IPS-18c (cell line): ENCODE results near the gene FAM174A.
"Not testable (repeated sequence)": the region's sequence is repeated elsewhere in the genome, so short reads cannot be mapped to it uniquely, and the experiment has no call there.

Experiments
- H3K4me3 ChIP-seq: 2 replicates; pipeline ENCODE4 v1.7.0; 2013; ENCODE audit warnings: low read depth, mild to moderate bottlenecking, low read length, moderate library complexity; ENCODE audit not compliant: insufficient read depth
- H3K9me3 ChIP-seq: one replicate; pipeline ENCODE4 v1.6.1; 2013; ENCODE audit warnings: mild to moderate bottlenecking, low read length, moderate library complexity; ENCODE audit not compliant: control insufficient read depth, insufficient read depth

Gene FAM174A

DNA sequence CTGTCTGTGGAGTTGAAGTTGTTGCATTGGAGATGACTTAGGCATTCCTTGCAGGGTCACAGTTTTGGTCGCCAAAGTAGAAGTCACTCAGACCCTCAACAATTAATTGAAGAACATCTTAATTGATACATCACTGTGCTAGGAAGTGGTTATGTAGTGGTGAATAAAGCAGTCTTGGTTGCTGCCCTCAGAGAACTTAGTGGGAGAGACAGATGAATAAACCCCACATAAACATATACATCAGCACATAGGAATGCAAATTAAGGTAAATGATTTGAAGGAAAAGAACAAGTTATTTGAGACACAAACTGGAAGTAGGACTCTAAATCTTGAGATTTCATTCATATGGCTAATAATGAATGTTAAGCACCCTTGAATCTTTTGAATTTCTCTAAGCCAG lies 25.7 kb downstream of the FAM174A start:
- no peak overlapping the region for H3K4me3 ChIP-seq
- H3K9me3 ChIP-seq, result no peaks in the 10 kb centered on the region

DNA sequence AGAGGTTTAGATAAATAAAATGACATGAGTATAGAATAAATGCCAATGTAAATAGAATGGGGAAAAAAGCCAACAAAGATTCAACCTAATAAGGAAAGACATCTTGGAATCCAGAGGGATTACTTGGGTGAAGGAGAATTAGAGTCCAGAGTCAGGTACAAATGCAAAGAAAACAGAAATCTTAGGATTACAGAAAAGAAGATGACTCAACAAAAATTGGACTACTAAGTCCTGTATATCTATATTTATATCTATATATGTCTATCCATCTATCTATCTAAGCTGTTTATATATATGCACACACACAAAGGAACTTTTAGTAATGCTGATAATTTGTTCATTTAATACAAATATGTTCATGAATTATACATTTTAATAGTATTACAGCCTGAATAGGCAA lies 27.6 kb downstream of the FAM174A start:
- Histone ChIP-seq H3K9me3 (no peaks in the 10 kb centered on the region), H3K4me3 (no peak overlapping the region)

- H3K4me3 ChIP-seq, result no peak overlapping the region
- no peaks in the 10 kb centered on the region for H3K9me3 ChIP-seq
Measured at GRCh38 chr5:100566382-100567141, 31.4 kb downstream of the FAM174A start.

- no peak overlapping the region for H3K4me3 ChIP-seq
- no peaks in the 10 kb centered on the region for H3K9me3 ChIP-seq
Measured at GRCh38 chr5:100574716-100575115, 39.5 kb downstream of the FAM174A start.

GRCh38 chr5:100575815-100576214 lies 40.6 kb downstream of the FAM174A start:
- Histone ChIP-seq H3K4me3 (no peak overlapping the region), H3K9me3 (no peaks in the 10 kb centered on the region)

- H3K4me3 ChIP-seq, result no peak overlapping the region
- no peaks in the 10 kb centered on the region for H3K9me3 ChIP-seq
Measured at GRCh38 chr5:100576217-100576751, 41.1 kb downstream of the FAM174A start.

DNA sequence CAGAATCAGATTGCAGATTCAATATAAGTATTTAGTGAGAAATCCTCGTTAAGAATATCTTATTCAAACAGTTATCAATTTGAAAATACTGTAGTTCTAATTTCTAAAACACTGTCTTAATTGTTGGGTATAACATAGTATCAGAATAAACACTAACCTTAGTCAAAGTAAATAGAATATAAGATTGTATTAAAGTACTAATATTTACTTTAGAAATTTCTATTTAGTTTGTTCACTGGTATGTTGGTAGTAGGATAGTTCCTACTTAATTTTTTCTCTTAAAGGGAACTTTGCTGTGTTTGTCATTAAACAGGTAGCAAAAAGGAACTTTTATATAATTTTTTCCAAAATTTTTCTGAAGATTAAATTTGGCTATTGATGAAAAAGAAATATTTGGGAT lies 42.3 kb downstream of the FAM174A start:
- no peak overlapping the region for H3K4me3 ChIP-seq

GRCh38 chr5:100584069-100584468 lies 48.9 kb downstream of the FAM174A start:
- Histone ChIP-seq H3K9me3 (no peaks in the 10 kb centered on the region), H3K4me3 (no peak overlapping the region)

More for the DNA sequence above, 42.3 kb downstream of the FAM174A start:
- no peaks in the 10 kb centered on the region for H3K9me3 ChIP-seq

DNA sequence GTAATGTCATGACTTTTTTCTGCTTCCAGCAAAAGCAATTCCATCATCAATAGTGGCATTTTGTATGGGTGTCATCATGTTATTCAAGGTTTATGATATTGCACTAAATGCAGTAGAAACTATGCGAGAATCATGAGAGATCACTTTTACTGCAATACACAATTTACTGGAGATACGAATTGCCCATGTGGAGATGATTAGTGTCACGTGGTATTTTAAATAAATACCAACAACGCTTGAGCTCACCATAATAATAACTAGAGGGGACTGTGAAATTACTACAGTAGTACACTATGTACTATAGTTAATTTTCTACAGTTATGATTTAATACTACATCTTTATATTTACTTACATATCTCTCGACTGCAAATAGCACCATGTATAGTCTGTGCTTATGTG lies 49.7 kb downstream of the FAM174A start:
- Histone ChIP-seq H3K9me3 (no peaks in the 10 kb centered on the region), H3K4me3 (no peak overlapping the region)

GRCh38 chr5:100590867-100591266 lies 55.7 kb downstream of the FAM174A start:
- no peaks in the 10 kb centered on the region for H3K9me3 ChIP-seq

DNA sequence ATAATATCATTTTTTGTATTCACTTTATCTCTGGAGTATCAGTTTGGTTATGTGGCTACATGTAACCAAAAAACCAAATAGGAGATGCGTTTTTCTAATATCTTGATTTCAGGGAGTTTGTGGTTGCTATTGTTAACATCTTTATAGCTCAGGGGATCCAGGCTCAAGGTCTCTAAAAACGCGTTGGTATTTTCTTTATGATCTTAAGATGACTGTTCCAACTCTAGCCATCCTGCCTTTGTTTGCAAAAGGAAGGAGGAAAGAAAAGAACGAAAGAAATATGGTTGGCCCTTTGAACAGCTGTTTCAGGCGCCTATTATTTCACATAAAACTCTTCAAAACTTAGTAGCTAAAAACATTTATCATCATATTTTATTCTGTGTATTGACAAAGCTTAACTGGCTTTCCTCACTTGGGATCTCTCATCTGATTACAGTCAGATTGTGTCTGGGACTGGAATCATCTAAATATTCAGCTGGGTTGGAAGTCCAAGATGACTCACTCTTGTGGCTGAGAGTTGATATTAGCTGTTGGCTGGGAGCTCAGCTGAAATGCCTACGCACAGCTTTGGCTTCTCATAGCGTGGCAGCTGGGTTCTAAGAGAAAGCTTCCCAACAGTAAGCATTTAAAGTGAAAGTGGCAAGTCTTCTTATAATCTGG lies 60.1 kb downstream of the FAM174A start:
- Histone ChIP-seq H3K4me3 (no peak overlapping the region), H3K9me3 (no peaks in the 10 kb centered on the region)

More at GRCh38 chr5:100590867-100591266, 55.7 kb downstream of the FAM174A start:
- H3K4me3 ChIP-seq, result no peak overlapping the region

DNA sequence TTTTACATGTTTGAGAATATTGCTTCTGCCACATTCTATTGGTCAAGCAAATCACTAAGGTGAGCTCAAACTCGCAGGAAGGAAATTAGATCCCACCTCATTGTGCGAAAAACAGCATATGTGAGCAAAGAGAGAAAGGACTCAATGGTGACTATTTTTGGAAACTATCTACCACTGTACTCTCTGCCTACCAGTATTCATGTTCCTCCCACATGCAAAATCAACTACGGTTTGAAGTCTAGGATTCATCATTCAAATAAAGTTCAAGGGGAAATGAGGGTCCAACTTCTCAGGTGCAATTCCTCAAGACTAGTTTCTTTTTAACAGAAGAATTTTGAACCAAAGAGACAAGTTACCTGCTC lies 60.6 kb downstream of the FAM174A start:
- H3K4me3 ChIP-seq, result no peak overlapping the region
- H3K9me3 ChIP-seq, result no peaks in the 10 kb centered on the region

GRCh38 chr5:100598446-100598845 lies 63.3 kb downstream of the FAM174A start:
- H3K9me3 ChIP-seq, result no peaks in the 10 kb centered on the region
- no peak overlapping the region for H3K4me3 ChIP-seq

- H3K4me3 ChIP-seq, result no peak overlapping the region
Measured at GRCh38 chr5:100600298-100600994, 65.3 kb downstream of the FAM174A start.

DNA sequence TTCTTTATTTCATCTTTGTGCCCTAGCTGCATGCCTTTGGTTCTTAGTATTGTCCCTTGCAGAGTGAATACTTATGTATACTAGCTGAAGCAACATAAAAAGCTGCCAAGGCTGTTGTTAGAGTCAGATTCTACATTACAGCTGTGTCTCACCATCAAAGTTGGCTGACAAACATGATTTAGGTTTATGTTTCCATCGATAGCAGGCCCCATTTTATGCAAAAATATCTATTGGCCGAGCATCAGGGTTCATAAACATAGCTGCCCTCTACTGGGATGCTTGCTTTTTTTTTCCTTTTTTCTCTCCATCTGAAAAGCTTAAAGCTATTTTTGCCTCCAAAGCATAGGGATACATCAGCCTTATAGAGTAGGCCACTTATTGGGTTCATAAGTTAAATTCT lies 68.0 kb downstream of the FAM174A start:
- Histone ChIP-seq H3K9me3 (no peaks in the 10 kb centered on the region), H3K4me3 (no peak overlapping the region)

More at GRCh38 chr5:100600298-100600994, 65.3 kb downstream of the FAM174A start:
- H3K9me3 ChIP-seq, result no peaks in the 10 kb centered on the region

GRCh38 chr5:100604021-100604420 lies 68.8 kb downstream of the FAM174A start:
- not testable (repeated sequence) for H3K9me3 ChIP-seq, H3K4me3 ChIP-seq

- Histone ChIP-seq H3K9me3 (no peaks in the 10 kb centered on the region), H3K4me3 (no peak overlapping the region)
Measured at GRCh38 chr5:100609594-100609993, 74.4 kb downstream of the FAM174A start.

DNA sequence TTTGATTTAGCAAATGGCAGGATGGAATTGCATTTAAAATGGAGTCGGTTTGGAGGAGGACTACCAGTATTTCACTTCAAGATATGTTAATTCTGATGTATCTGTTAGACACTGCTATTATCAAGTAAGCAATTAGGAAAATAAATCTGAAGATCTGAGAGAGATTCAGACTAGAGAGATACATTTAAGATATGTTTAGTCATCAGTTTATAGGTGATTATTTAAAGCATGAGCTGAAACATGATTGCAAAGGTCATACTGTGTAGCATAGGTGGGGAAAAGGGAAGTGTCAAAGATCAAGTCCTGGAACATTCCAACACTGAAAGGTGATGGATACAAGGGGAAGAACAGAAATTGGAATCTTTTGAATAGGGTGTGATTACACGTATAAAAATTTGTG lies 79.1 kb downstream of the FAM174A start:
- no peaks in the 10 kb centered on the region for H3K9me3 ChIP-seq
- no peak overlapping the region for H3K4me3 ChIP-seq
